Measurements from ENCODE around the gene CHST7. TPM values are rescaled to one million over a fixed set of nuclear protein-coding genes. Genes with fewer than 3 reads are reported as not detected.

Gene CHST7
- polyA plus RNA-seq, 1 donor from 2014 or later: 4.9 TPM

DNA sequence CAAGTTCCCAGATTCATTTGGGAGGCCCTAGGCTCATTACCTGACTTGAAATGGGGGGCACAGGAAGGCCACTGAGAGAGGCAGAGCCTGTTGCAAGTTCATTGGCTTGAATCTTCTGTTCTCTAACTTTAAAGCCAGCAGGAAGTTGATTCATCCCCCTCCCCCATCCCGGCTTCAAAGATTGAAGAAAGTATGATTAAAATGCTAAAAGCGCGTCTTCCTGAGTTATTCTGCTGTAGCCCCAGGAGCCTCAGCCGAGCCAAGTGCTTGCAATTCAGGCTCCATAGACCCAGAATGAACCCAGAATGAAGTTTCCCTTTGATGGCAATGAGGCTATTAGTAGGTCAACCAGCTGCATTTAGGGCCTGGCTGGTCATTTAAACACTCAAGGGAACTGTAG lies 14.7 kb downstream of the CHST7 start (continued):
- TF ChIP-seq SMC3 (conservative IDR thresholded peaks at IDR 0.05; ENCODE audit: poor library complexity): no peak
- no peak for TF ChIP-seq EP300 (conservative IDR thresholded peaks at IDR 0.05; ENCODE audit: poor library complexity, severe bottlenecking)

DNA sequence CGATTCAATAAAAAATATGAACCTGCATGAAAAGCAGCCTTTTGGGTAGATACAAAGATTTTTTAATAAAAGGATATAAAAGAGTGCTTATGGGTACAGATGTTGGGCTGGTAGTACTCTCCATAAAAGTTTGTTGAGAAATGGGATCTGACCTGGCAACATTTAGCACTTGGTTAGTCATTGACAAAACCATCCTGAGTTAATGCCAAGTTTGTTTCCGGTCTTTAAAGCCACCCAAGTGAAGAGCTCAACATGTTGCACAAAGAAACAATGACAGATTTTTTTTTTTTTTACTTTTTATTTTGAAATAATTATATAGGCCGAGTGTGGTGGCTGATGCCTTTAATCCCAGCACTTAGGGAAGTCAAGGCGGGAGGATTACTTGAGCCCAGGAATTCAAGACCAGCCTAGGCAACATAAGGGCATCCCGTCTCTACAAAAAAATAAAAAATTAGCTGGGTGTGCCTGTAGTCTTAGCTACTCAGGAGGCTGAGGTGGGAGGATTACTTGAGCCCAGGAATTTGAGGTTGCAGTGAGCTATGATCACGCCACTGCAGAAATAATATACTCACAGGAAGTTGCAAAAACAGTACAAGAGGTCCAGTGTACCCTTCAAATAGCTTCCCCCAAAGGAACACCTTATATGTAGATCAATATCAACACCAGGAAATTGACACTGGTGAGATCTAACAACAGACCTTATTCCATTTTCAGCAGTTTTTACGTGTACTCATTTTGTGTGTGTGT lies 16.6 kb downstream of the CHST7 start:
- no peaks in the 10 kb centered on the region for H3K79me2 ChIP-seq (replicated peaks; ENCODE audit: insufficient read depth, low read length)
- H3K27me3 ChIP-seq (ENCODE audit: insufficient read depth, low read depth, low read length): no peaks in the 10 kb centered on the region
- no peak overlapping the region for H3K4me2 ChIP-seq (ENCODE audit: low read length)

DNA sequence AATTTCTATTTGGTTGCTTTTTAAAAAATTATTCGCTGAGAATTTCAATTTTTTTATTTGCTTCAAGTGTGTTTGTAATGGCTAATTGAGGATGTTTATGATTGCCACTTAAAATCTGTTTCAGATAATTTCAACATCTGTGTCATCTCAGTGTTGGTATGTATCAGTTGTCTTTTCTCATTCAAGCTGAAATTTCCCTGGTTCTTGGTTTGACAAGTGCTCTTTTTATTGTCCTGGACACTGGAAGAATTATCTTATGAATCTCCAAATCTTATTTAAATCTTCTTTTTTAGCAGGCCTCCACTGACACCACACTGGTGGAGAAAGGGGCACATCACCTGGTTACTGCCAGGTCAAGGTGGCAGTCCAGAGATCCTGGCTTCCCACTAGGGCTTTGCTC lies 21.5 kb downstream of the CHST7 start:
- no peaks in the 10 kb centered on the region for H3K9me2 ChIP-seq (ENCODE audit: insufficient read depth, low read length)
- no peak overlapping the region for H3K4me3 ChIP-seq (ENCODE audit: low read length)
- H3K79me2 ChIP-seq (replicated peaks; ENCODE audit: insufficient read depth, low read length): no peaks in the 10 kb centered on the region
- H2AFZ ChIP-seq (ENCODE audit: low read depth, low read length): no peak overlapping the region
- no peaks in the 10 kb centered on the region for H4K20me1 ChIP-seq (ENCODE audit: insufficient read depth)
- H3K9ac ChIP-seq (ENCODE audit: low read length): no peak overlapping the region
- no peaks in the 10 kb centered on the region for H3K36me3 ChIP-seq (ENCODE audit: insufficient read depth, low read length)
- no peaks in the 10 kb centered on the region for H3K27me3 ChIP-seq (ENCODE audit: insufficient read depth, low read depth, low read length)
- H3K9me3 ChIP-seq (ENCODE audit: low read length): no peaks in the 10 kb centered on the region
- H3K4me2 ChIP-seq (ENCODE audit: low read length): no peak overlapping the region
- no peak overlapping the region for H3K27ac ChIP-seq (ENCODE audit: low read length)
- H3F3A ChIP-seq (ENCODE audit: insufficient read depth, low read length, poor library complexity, severe bottlenecking): no peaks in the 10 kb centered on the region
- no peak for TF ChIP-seq MXI1 (conservative IDR thresholded peaks at IDR 0.05; ENCODE audit: poor library complexity, severe bottlenecking)
- TF ChIP-seq EP300 (conservative IDR thresholded peaks at IDR 0.05; ENCODE audit: poor library complexity, severe bottlenecking): no peak
- no peak for TF ChIP-seq EZH2 (IDR thresholded peaks at IDR 0.05; ENCODE audit: borderline replicate concordance, insufficient read depth, low read length, poor library complexity, severe bottlenecking)
- TF ChIP-seq, protein P1, sequence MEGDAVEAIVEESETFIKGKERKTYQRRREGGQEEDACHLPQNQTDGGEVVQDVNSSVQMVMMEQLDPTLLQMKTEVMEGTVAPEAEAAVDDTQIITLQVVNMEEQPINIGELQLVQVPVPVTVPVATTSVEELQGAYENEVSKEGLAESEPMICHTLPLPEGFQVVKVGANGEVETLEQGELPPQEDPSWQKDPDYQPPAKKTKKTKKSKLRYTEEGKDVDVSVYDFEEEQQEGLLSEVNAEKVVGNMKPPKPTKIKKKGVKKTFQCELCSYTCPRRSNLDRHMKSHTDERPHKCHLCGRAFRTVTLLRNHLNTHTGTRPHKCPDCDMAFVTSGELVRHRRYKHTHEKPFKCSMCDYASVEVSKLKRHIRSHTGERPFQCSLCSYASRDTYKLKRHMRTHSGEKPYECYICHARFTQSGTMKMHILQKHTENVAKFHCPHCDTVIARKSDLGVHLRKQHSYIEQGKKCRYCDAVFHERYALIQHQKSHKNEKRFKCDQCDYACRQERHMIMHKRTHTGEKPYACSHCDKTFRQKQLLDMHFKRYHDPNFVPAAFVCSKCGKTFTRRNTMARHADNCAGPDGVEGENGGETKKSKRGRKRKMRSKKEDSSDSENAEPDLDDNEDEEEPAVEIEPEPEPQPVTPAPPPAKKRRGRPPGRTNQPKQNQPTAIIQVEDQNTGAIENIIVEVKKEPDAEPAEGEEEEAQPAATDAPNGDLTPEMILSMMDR (IDR thresholded peaks at IDR 0.05; ENCODE audit: poor library complexity, severe bottlenecking): no peak
- TF ChIP-seq POLR2AphosphoS5 (IDR thresholded peaks at IDR 0.05): no peak
- TF ChIP-seq TAF1 (IDR thresholded peaks at IDR 0.05; ENCODE audit: low read depth): no peak

More for the DNA sequence above, 16.6 kb downstream of the CHST7 start:
- H3K9ac ChIP-seq (ENCODE audit: low read length): no peak overlapping the region
- H3K27ac ChIP-seq (ENCODE audit: low read length): no peak overlapping the region
- H3K4me3 ChIP-seq (ENCODE audit: low read length): no peak overlapping the region
- no peaks in the 10 kb centered on the region for H3K9me2 ChIP-seq (ENCODE audit: insufficient read depth, low read length)
- no peaks in the 10 kb centered on the region for H4K20me1 ChIP-seq (ENCODE audit: insufficient read depth)
- TF ChIP-seq TAF1 (IDR thresholded peaks at IDR 0.05; ENCODE audit: low read depth) (no peak), EZH2 (IDR thresholded peaks at IDR 0.05; ENCODE audit: borderline replicate concordance, insufficient read depth, low read length, poor library complexity, severe bottlenecking) (no peak), EP300 (conservative IDR thresholded peaks at IDR 0.05; ENCODE audit: poor library complexity, severe bottlenecking) (no peak), SMC3 (conservative IDR thresholded peaks at IDR 0.05; ENCODE audit: poor library complexity) (no peak), RAD21 (conservative IDR thresholded peaks at IDR 0.05) (no peak), POLR2AphosphoS5 (IDR thresholded peaks at IDR 0.05) (no peak), MXI1 (conservative IDR thresholded peaks at IDR 0.05; ENCODE audit: poor library complexity, severe bottlenecking) (no peak)
- TF ChIP-seq, protein P2, sequence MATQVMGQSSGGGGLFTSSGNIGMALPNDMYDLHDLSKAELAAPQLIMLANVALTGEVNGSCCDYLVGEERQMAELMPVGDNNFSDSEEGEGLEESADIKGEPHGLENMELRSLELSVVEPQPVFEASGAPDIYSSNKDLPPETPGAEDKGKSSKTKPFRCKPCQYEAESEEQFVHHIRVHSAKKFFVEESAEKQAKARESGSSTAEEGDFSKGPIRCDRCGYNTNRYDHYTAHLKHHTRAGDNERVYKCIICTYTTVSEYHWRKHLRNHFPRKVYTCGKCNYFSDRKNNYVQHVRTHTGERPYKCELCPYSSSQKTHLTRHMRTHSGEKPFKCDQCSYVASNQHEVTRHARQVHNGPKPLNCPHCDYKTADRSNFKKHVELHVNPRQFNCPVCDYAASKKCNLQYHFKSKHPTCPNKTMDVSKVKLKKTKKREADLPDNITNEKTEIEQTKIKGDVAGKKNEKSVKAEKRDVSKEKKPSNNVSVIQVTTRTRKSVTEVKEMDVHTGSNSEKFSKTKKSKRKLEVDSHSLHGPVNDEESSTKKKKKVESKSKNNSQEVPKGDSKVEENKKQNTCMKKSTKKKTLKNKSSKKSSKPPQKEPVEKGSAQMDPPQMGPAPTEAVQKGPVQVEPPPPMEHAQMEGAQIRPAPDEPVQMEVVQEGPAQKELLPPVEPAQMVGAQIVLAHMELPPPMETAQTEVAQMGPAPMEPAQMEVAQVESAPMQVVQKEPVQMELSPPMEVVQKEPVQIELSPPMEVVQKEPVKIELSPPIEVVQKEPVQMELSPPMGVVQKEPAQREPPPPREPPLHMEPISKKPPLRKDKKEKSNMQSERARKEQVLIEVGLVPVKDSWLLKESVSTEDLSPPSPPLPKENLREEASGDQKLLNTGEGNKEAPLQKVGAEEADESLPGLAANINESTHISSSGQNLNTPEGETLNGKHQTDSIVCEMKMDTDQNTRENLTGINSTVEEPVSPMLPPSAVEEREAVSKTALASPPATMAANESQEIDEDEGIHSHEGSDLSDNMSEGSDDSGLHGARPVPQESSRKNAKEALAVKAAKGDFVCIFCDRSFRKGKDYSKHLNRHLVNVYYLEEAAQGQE (IDR thresholded peaks at IDR 0.05; ENCODE audit: borderline replicate concordance): no peak
- TF ChIP-seq, protein P1 (IDR thresholded peaks at IDR 0.05; ENCODE audit: poor library complexity, severe bottlenecking): no peak
- no peaks in the 10 kb centered on the region for H3K9me3 ChIP-seq (ENCODE audit: low read length)
- no peaks in the 10 kb centered on the region for H3F3A ChIP-seq (ENCODE audit: insufficient read depth, low read length, poor library complexity, severe bottlenecking)
- H3K36me3 ChIP-seq (ENCODE audit: insufficient read depth, low read length): no peaks in the 10 kb centered on the region
- no peak overlapping the region for H2AFZ ChIP-seq (ENCODE audit: low read depth, low read length)

All from neural cell (in vitro differentiated cells).